Body of pancreas (tissue), 4 donors: ENCODE results near the gene OR5B12. TPM values are rescaled to one million over a fixed set of nuclear protein-coding genes. Genes with fewer than 3 reads are reported as not detected.

ENCODE experiments used
- ATAC-seq: fragments of 150-250 bp; one replicate; pipeline ENCODE4 v1.9.1; 2016
- DNase-seq, 4 donors: peaks; one replicate each; pipeline ENCODE4 v3.0.0-alpha.2; 2019
- H3K27ac ChIP-seq, 4 donors: fragments of 200-600 bp; sonication (generic); 1 replicate in 3 of 4; 2 replicates in 1 of 4; pipeline versions ENCODE4 v1.5.1 to v1.6.1; 2016 to 2019; ENCODE audit warnings: mild to moderate bottlenecking in 1 of 4, mixed read lengths in 1 of 4, moderate library complexity in 1 of 4
- H3K27me3 ChIP-seq, 2 donors: fragments of 200-600 bp; sonication (generic); one replicate each; pipeline ENCODE4 v1.6.0; 2016; ENCODE audit warnings: mild to moderate bottlenecking in 1 of 2
- H3K36me3 ChIP-seq, 2 donors: fragments of 200-600 bp; sonication (generic); replicated peaks in 1 of 2; 2 replicates each; pipeline ENCODE4 v1.5.1; 2016; ENCODE audit warnings: low read depth in 2 of 2; ENCODE audit not compliant: insufficient read depth in 1 of 2
- H3K4me1 ChIP-seq: fragments of 200-600 bp; sonication (generic); one replicate; pipeline ENCODE4 v1.6.0; 2016
- H3K4me3 ChIP-seq, 2 donors: fragments of 200-600 bp; sonication (generic); 1 replicate in 1 of 2; 2 replicates in 1 of 2; pipeline ENCODE4 v1.5.1; 2016 to 2019
- H3K9me3 ChIP-seq, 3 donors: fragments of 200-600 bp; sonication (generic); 1 replicate in 2 of 3; 2 replicates in 1 of 3; pipeline ENCODE4 v1.5.1; 2016
- CTCF ChIP-seq, 7 experiments: fragments of 450-650 bp in 4 of 7; fragments of 200-600 bp in 3 of 7; sonication (generic) in 3 of 7; IDR thresholded peaks; one replicate each; pipeline ENCODE4 v1.5.1; 2016 to 2019; ENCODE audit warnings: antibody characterized with exemption in 7 of 7
- POLR2A ChIP-seq, 3 donors: fragments of 450-650 bp; IDR thresholded peaks; one replicate each; pipeline ENCODE4 v1.6.1; 2016; ENCODE audit warnings: antibody characterized with exemption in 3 of 3, mild to moderate bottlenecking in 2 of 3
- WGBS, 2 donors: methylation state at CpG; one replicate each; pipeline ENCODE4 v1.1.5; 2017; 5-methylcytosine and 5-hydroxymethylcytosine counted together
- intact Hi-C: fragments of 100-400 bp; cut with DNase I; formaldehyde crosslinking; loops from one replicate; pipeline ENCODE4 v1.15.1; 2023
- total RNA-seq, 2 donors: library from RNA; depleted of rRNA; stranded (reverse); fragments of >200 nt; gene quantifications; one replicate each; pipeline ENCODE4 v1.1.0, GENCODE V29; 2016

Gene OR5B12
- total RNA-seq, 2 donors from 2014 or later, result not detected

- Histone ChIP-seq H3K27ac (no peak overlapping the region), H3K27me3 (no peaks in the 10 kb centered on the region), H3K4me1 (no peaks in the 10 kb centered on the region), H3K36me3 (no peaks in the 10 kb centered on the region), H3K9me3 (no peaks in the 10 kb centered on the region), H3K4me3 (no peak overlapping the region)
- DNase-seq (no peak), ATAC-seq (no peak)
- 77 to 79% methylated on average over 1 of the region's 1 CpG for WGBS, 2 donors
- TF ChIP-seq POLR2A (IDR thresholded peaks at IDR 0.05) (no peak), CTCF (IDR thresholded peaks at IDR 0.05) (no peak)
- intact Hi-C loops, result no loop called here
These were observed 50.2 kb downstream of the OR5B12 start for GRCh38 chr11:58391879-58392278.

- no peak for DNase-seq
- no peaks in the 10 kb centered on the region for H3K4me1 ChIP-seq
- no peak for ATAC-seq
- intact Hi-C loops, result no loop called here
- TF ChIP-seq POLR2A (IDR thresholded peaks at IDR 0.05) (no peak), CTCF (IDR thresholded peaks at IDR 0.05) (no peak)
- no peaks in the 10 kb centered on the region for H3K27me3 ChIP-seq
- no peak overlapping the region for H3K27ac ChIP-seq
- no peak overlapping the region for H3K4me3 ChIP-seq
- WGBS, 2 donors, result 67 to 73% methylated on average over 12 to 18 of the region's 18 CpGs
- no peaks in the 10 kb centered on the region for H3K36me3 ChIP-seq
- no peaks in the 10 kb centered on the region for H3K9me3 ChIP-seq
These were observed 51.4 kb downstream of the OR5B12 start for GRCh38 chr11:58390551-58391063.

Other genes starting within 250 kb of the OR5B12 start
- not detected for gene OR1S2, start 238.1 kb downstream of the OR5B12 start, total RNA-seq
- not detected for gene OR1S1, start 229.5 kb downstream of the OR5B12 start, total RNA-seq
- gene OR10Q1, start 213.3 kb downstream of the OR5B12 start, total RNA-seq, result not detected
- gene OR10W1, start 174.0 kb downstream of the OR5B12 start, total RNA-seq, result not detected
- not detected for gene OR5B17, start 83.2 kb downstream of the OR5B12 start, total RNA-seq
- gene OR5B3, start 35.4 kb downstream of the OR5B12 start, total RNA-seq, result not detected
- gene OR5B2, start 14.1 kb downstream of the OR5B12 start, total RNA-seq, result not detected
- not detected for gene OR5B21, start 65.9 kb upstream of the OR5B12 start, total RNA-seq
- gene LPXN, start 133.6 kb upstream of the OR5B12 start, total RNA-seq, result 1 to 10 TPM; 5.7 to 6.3 TPM
- gene ZFP91, start 136.8 kb upstream of the OR5B12 start, total RNA-seq, result 10 to 100 TPM; 25.4 to 25.7 TPM
- gene CNTF, start 180.4 kb upstream of the OR5B12 start, total RNA-seq, result 1 to 10 TPM in 1 of 2 donors, under 1 TPM in 1; 0.66 to 1.3 TPM